ENCODE data around the gene SLFN14.
"Not testable (repeated sequence)": the region's sequence is repeated elsewhere in the genome, so short reads cannot be mapped to it uniquely, and the experiment has no call there.

The SLFN14 gene

GRCh38 chr17:35559495-35560210 is 966 bp downstream of the SLFN14 start:
- no peak for DNase-seq (ENCODE audit: low read depth in 2 of 2)

- DNase-seq (ENCODE audit: low read depth in 2 of 2), result no peak
Measured at GRCh38 chr17:35557353-35557752, 3.3 kb downstream of the SLFN14 start.

- no peak for DNase-seq (ENCODE audit: low read depth in 2 of 2)
Measured at GRCh38 chr17:35555691-35556090, 4.9 kb downstream of the SLFN14 start.

- DNase-seq (ENCODE audit: low read depth in 2 of 2), result no peak
Measured at GRCh38 chr17:35554668-35555067, 6.0 kb downstream of the SLFN14 start.

- DNase-seq (ENCODE audit: low read depth in 2 of 2), result no peak
Measured at GRCh38 chr17:35553310-35553709, 7.3 kb downstream of the SLFN14 start.

- no peak for DNase-seq (ENCODE audit: low read depth in 2 of 2)
Measured at GRCh38 chr17:35548978-35549377, 11.6 kb downstream of the SLFN14 start.

- no peak for DNase-seq (ENCODE audit: low read depth in 2 of 2)
Measured at GRCh38 chr17:35548208-35548810, 12.3 kb downstream of the SLFN14 start.

GRCh38 chr17:35546487-35546886 is 14.1 kb downstream of the SLFN14 start:
- no peak for DNase-seq (ENCODE audit: low read depth in 2 of 2)

GRCh38 chr17:35545150-35545549 is 15.5 kb downstream of the SLFN14 start:
- no peak for DNase-seq (ENCODE audit: low read depth in 2 of 2)

- DNase-seq (ENCODE audit: low read depth in 2 of 2), result no peak
Measured at GRCh38 chr17:35543856-35544255, 16.8 kb downstream of the SLFN14 start.

GRCh38 chr17:35542990-35543389 is 17.6 kb downstream of the SLFN14 start:
- DNase-seq (ENCODE audit: low read depth in 2 of 2), result no peak

GRCh38 chr17:35541434-35541833 is 19.2 kb downstream of the SLFN14 start:
- no peak for DNase-seq (ENCODE audit: low read depth in 2 of 2)

GRCh38 chr17:35540589-35541404 is 19.8 kb downstream of the SLFN14 start:
- no peak for DNase-seq (ENCODE audit: low read depth in 2 of 2)

GRCh38 chr17:35539659-35540026 is 21.0 kb downstream of the SLFN14 start:
- DNase-seq (ENCODE audit: low read depth in 2 of 2), result no peak

GRCh38 chr17:35537601-35538141 is 22.9 kb downstream of the SLFN14 start, which contains the start of gene SLFN12L:
Gene SLFN12L, minus strand, starts transcription at chr17:35537678. Its CDS starts 15,314 bp downstream, at chr17:35522364.
- peak in 1 of 2 donors; percentile 29 for DNase-seq (ENCODE audit: low read depth in 2 of 2)

GRCh38 chr17:35536664-35537171 is 23.9 kb downstream of the SLFN14 start:
- no peak for DNase-seq (ENCODE audit: low read depth in 2 of 2)

GRCh38 chr17:35535406-35535805 is 25.2 kb downstream of the SLFN14 start:
- DNase-seq (ENCODE audit: low read depth in 2 of 2), result not testable (repeated sequence)

- no peak for DNase-seq (ENCODE audit: low read depth in 2 of 2)
Measured at GRCh38 chr17:35534576-35535093, 26.0 kb downstream of the SLFN14 start.

GRCh38 chr17:35531160-35531559 is 29.5 kb downstream of the SLFN14 start:
- DNase-seq (ENCODE audit: low read depth in 2 of 2), result no peak

GRCh38 chr17:35529866-35530265 is 30.8 kb downstream of the SLFN14 start:
- DNase-seq (ENCODE audit: low read depth in 2 of 2), result no peak

- not testable (repeated sequence) for DNase-seq (ENCODE audit: low read depth in 2 of 2)
Measured at GRCh38 chr17:35529326-35529725, 31.3 kb downstream of the SLFN14 start.

GRCh38 chr17:35523296-35523695 is 37.3 kb downstream of the SLFN14 start:
- no peak for DNase-seq (ENCODE audit: low read depth in 2 of 2)
